GM21529 (cell line): ENCODE measurements around the gene ENOX2.

ENCODE experiments used
- ATAC-seq: cut with Tn5 transposase; IDR thresholded peaks from one replicate; pipeline ENCODE4 v1.9.1; 2021; ENCODE audit not compliant: unreplicated experiment

The ENOX2 gene

GRCh38 chrX:130884627-130885026 lies 18.4 kb downstream of the ENOX2 start:
- ATAC-seq = no peak

GRCh38 chrX:130879869-130880268 lies 23.1 kb downstream of the ENOX2 start:
- ATAC-seq = no peak

GRCh38 chrX:130878350-130879341 lies 24.4 kb downstream of the ENOX2 start:
- ATAC-seq = no peak

GRCh38 chrX:130877892-130878341 lies 25.1 kb downstream of the ENOX2 start:
- ATAC-seq = no peak

- no peak for ATAC-seq
Measured at GRCh38 chrX:130876226-130876625, 26.8 kb downstream of the ENOX2 start.

- no peak for ATAC-seq
Measured at GRCh38 chrX:130874751-130875150, 28.3 kb downstream of the ENOX2 start.

- no peak for ATAC-seq
Measured at GRCh38 chrX:130869239-130869638, 33.8 kb downstream of the ENOX2 start.

GRCh38 chrX:130861462-130861861 lies 41.5 kb downstream of the ENOX2 start:
- no peak for ATAC-seq

GRCh38 chrX:130857207-130857606 lies 45.8 kb downstream of the ENOX2 start:
- peak; percentile 95 for ATAC-seq

GRCh38 chrX:130851569-130851968 lies 51.4 kb downstream of the ENOX2 start:
- no peak for ATAC-seq

- peak; percentile 80 for ATAC-seq
Measured at GRCh38 chrX:130848763-130849162, 54.2 kb downstream of the ENOX2 start.

- no peak for ATAC-seq
Measured at GRCh38 chrX:130846746-130847145, 56.3 kb downstream of the ENOX2 start.

- no peak for ATAC-seq
Measured at GRCh38 chrX:130841776-130842175, 61.2 kb downstream of the ENOX2 start.

- no peak for ATAC-seq
Measured at GRCh38 chrX:130840345-130840744, 62.7 kb downstream of the ENOX2 start.

GRCh38 chrX:130836447-130836846 lies 66.6 kb downstream of the ENOX2 start:
- peak; percentile 52 for ATAC-seq

- no peak for ATAC-seq
Measured at GRCh38 chrX:130834830-130835229, 68.2 kb downstream of the ENOX2 start.

- no peak for ATAC-seq
Measured at GRCh38 chrX:130834149-130834548, 68.9 kb downstream of the ENOX2 start.

GRCh38 chrX:130831347-130831722 lies 71.7 kb downstream of the ENOX2 start:
- ATAC-seq = no peak

GRCh38 chrX:130830599-130831346 lies 72.2 kb downstream of the ENOX2 start:
- no peak for ATAC-seq

- ATAC-seq = no peak
Measured at GRCh38 chrX:130829526-130830515, 73.2 kb downstream of the ENOX2 start.

- no peak for ATAC-seq
Measured at GRCh38 chrX:130828641-130829040, 74.4 kb downstream of the ENOX2 start.
